Fibroblast of villous mesenchyme (primary cell): ENCODE results near the gene NLRP11. TPM values are rescaled to one million over a fixed set of nuclear protein-coding genes. Genes with fewer than 3 reads are reported as not detected.
"Not testable (repeated sequence)": the region's sequence is repeated elsewhere in the genome, so short reads cannot be mapped to it uniquely, and the experiment has no call there.

ENCODE experiments used
- DNase-seq: peaks from one replicate; pipeline ENCODE4 v3.0.0-alpha.2; 2010; ENCODE audit warnings: low read depth
- H3K4me3 ChIP-seq: 2 replicates; pipeline ENCODE4 v1.5.1; 2011; ENCODE audit warnings: low read depth, mild to moderate bottlenecking, low read length
- CTCF ChIP-seq: IDR thresholded peaks from 2 replicates; pipeline ENCODE4 v1.5.1; 2012; ENCODE audit warnings: low read depth, mild to moderate bottlenecking, low read length; ENCODE audit not compliant: insufficient read depth
- total RNA-seq: library from RNA; depleted of rRNA; stranded (reverse); fragments of >200 nt; gene quantifications from 2 replicates; pipeline ENCODE4 v1.2.3, GENCODE V29; 2012

NLRP11 gene
- total RNA-seq, 1 donor = not detected

- no peak overlapping the region for H3K4me3 ChIP-seq
- DNase-seq = no peak
- no peak for TF ChIP-seq CTCF
Observed at GRCh38 chr19:55801416-55801815, 30.4 kb downstream of the NLRP11 start.

- no peak overlapping the region for H3K4me3 ChIP-seq
- no peak for TF ChIP-seq CTCF
- no peak for DNase-seq
Observed at GRCh38 chr19:55795021-55795420, 36.8 kb downstream of the NLRP11 start.

- no peak for DNase-seq
- no peak for TF ChIP-seq CTCF
- H3K4me3 ChIP-seq = no peak overlapping the region
Observed at GRCh38 chr19:55781112-55781511, 50.7 kb downstream of the NLRP11 start.

GRCh38 chr19:55778331-55778730, 53.5 kb downstream of the NLRP11 start:
- TF ChIP-seq CTCF = no peak
- no peak overlapping the region for H3K4me3 ChIP-seq
- no peak for DNase-seq

GRCh38 chr19:55777528-55777927, 54.3 kb downstream of the NLRP11 start:
- H3K4me3 ChIP-seq = no peak overlapping the region
- no peak for TF ChIP-seq CTCF
- no peak for DNase-seq

GRCh38 chr19:55769632-55770031, 62.2 kb downstream of the NLRP11 start:
- DNase-seq, H3K4me3 ChIP-seq: not testable (repeated sequence)

- not testable (repeated sequence) for DNase-seq, H3K4me3 ChIP-seq
Observed at GRCh38 chr19:55768818-55769217, 63.0 kb downstream of the NLRP11 start, which contains the start of gene RFPL4AL1. Gene RFPL4AL1 (plus strand): TSS chr19:55769118. CDS start chr19:55771805, 2,687 bp downstream.

GRCh38 chr19:55766466-55766865, 65.3 kb downstream of the NLRP11 start:
- H3K4me3 ChIP-seq = no peak overlapping the region
- TF ChIP-seq CTCF = no peak
- no peak for DNase-seq

- not testable (repeated sequence) for H3K4me3 ChIP-seq, DNase-seq
Observed at GRCh38 chr19:55758797-55759196, 73.0 kb downstream of the NLRP11 start, which contains the start of gene RFPL4A. Gene RFPL4A (plus strand): TSS chr19:55759097. CDS start chr19:55761801, 2,704 bp downstream.

GRCh38 chr19:55756808-55757207, 75.0 kb downstream of the NLRP11 start:
- not testable (repeated sequence) for H3K4me3 ChIP-seq, DNase-seq
